ENCODE measurements around the gene MAP3K2.

The MAP3K2 gene

GRCh38 chr2:127283275-127283674 lies 104.5 kb downstream of the MAP3K2 start:
- no peak for DNase-seq (ENCODE audit: low spot score)

DNA sequence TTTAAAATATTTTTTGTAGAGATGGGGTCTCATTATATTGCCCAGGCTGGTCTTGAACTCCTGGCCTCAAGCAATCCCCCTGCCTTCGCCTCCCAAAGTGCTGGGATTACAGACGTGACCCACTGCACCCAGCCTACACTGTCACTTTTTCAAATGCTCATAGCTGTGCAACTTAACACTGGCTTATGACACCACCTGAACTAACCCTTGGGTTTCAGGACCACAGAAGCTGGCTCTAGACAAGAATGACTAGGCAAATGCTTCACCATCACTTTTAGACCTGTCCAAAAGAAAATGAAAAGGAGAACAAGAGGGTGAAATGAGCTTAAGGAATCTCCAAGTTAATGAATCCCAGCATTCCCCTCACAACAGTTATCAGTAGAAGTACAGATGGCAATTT lies 107.1 kb downstream of the MAP3K2 start:
- DNase-seq (ENCODE audit: low spot score): no peak

GRCh38 chr2:127279781-127280180 lies 108.0 kb downstream of the MAP3K2 start:
- no peak for DNase-seq (ENCODE audit: low spot score)

DNA sequence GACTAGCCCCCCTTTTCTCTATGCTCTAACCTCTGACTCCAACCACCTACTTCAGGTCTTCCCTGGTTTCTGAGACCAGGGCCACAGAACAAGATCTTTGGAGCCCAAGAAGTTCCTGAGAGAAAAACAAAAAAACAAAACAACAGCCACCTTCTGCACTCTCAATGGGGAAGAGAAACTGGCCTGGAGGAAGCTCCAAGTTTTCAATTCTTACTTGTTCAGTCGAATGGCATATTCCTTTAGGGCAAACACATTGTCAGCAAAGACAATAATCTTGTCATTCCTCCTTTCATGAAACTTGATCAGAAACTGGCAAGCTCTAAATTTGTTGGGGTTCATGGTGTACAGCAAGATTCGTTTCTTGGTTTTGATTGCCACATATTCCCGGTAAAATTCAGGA lies 108.8 kb downstream of the MAP3K2 start:
- DNase-seq (ENCODE audit: low spot score): no peak

- DNase-seq (ENCODE audit: low spot score): no peak
These were observed 110.7 kb downstream of the MAP3K2 start for GRCh38 chr2:127277028-127277427.

GRCh38 chr2:127275789-127276188 lies 112.0 kb downstream of the MAP3K2 start:
- no peak for DNase-seq (ENCODE audit: low spot score)

- no peak for DNase-seq (ENCODE audit: low spot score)
These were observed 112.4 kb downstream of the MAP3K2 start for GRCh38 chr2:127275356-127275755.

GRCh38 chr2:127270663-127271062 lies 117.1 kb downstream of the MAP3K2 start:
- no peak for DNase-seq (ENCODE audit: low spot score)

DNA sequence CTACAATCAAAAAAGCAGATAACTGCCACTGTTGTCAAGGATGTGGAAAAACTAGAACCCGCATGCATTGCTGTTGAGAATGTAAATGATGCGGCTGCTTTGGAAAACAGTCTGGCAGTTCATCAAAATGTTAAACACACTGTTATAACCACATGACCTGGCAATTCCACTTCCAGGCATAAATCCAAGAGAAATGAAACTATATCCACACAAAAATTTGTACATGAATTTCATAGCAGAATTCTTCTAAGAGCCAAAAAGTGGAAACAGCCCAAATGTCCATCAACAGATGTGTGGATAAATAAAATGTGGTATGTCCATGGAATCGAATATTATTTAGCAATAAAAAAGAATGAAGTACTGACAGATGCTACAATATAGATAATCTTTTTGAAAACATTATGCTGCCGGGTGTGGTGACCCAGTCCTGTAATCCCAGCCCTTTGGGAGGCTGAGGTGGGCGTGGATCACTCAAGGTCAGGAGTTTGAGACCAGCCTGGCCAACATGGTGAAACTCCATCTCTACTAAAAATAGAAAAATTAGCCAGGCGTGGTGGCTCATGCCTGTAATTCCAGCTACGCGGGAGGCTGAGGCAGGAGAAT lies 125.9 kb downstream of the MAP3K2 start:
- DNase-seq (ENCODE audit: low spot score): no peak

- DNase-seq (ENCODE audit: low spot score): no peak
These were observed 128.4 kb downstream of the MAP3K2 start for GRCh38 chr2:127259355-127259754.

DNA sequence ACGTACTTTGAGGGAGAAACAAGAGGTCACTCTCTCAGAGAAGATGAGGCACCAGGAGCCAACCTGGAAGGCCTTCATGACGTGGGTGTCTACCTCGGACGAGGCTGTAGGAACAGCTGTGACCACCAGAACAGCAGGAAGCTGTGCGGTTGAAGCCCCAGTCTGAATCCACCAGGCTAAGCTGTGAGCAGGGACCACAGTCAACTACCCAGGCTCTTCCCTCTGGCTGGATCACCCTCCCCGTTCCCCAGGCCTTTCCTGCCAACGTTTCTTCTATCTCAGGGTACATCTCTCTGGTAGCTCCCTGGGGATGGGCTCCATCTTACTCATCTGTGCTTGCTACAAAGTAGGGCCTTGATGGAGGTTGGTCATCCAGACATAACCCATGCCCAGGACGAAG lies 130.9 kb downstream of the MAP3K2 start:
- no peak for DNase-seq (ENCODE audit: low spot score)

DNA sequence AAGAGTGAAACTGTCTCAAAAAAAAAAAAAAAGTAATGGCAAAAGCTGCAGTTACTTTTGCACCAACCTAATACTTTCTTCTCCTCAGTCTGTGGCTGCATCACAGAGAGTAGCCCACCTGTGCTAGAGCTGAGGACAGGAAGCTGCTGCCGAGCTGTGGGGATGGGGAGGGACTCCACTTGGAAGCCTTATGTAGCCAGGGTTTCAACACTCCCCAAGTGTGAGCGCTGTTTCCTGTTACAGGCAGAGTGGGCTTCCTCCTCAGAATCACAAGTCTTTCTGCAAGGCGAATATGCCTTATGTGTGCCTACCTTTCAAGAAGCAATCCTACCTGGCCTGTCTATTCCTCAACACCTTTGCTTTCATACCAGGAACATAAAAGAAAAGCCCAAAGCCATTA lies 131.4 kb downstream of the MAP3K2 start:
- no peak for DNase-seq (ENCODE audit: low spot score)

DNA sequence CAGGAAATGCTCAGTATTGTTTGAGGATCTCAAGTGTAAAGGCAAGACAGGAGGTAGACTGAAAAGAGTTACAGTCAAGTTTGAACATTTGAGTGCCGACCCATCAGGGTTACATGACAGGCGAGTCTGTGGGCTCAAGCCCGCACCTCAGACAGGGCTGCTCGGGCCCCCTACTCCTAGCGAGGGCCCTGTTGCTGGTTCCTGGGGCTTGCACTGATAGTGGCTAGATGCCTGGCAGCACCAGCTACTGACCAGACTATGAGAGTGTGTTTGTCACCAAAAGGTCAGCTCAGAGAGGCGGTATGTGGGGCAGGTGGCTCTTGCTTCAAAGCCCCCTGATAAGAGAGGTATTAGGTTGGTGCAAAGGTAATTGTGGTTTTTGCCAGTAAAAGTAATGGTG lies 132.1 kb downstream of the MAP3K2 start:
- DNase-seq (ENCODE audit: low spot score): no peak

DNA sequence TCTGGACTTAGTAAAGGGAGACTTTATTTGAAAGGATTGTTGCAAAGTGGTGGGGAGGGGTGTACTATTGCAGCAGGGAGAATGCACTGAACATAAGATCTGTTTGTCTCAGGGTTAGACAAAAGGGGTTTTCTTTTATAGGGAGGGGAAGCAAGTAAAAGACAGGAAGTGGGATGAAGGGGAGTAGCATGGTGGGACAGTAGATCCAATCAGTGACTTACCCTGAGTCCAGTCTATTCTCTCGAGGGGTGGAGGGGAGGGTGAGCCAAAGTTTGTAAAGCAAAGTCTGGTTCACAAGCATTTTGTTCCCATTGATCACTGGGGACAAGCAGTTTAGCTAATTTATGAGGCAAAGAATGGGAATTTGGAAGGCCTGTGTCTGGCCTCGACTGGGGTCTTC lies 132.6 kb downstream of the MAP3K2 start:
- no peak for DNase-seq (ENCODE audit: low spot score)

DNA sequence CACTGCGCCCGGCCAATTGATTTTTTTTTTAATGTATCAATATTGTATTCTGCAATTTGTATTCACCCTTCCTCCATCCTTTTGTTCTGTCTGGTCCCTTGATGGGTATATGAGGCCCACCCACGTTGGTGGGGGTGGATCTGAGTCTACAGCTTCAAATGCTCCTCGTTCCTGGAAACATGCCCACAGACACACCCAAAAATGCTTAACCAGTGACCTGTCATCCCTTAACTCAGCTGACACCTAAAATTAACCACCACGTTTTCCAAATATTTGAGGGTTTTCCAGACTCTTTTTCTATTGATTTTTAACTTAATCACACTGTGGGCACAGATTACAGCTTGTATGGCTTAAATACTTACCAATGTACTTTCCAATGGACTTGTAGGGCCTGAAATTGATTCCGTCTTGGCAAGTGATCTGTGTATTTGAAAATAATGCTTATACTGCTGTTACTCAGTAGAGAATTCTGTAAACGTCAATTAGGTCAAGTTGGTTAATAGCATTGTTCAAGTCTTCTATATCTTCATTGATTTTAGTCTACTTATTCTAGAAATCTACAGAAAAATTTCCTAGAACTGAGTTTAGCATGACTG lies 133.3 kb downstream of the MAP3K2 start:
- no peak for DNase-seq (ENCODE audit: low spot score)
